Measurements from ENCODE around the gene CA9. TPM values are rescaled to one million over a fixed set of nuclear protein-coding genes. Genes with fewer than 3 reads are reported as not detected.

Gene CA9
- total and polyA plus RNA-seq, 9 of the 15 experiments (the other 6 are each of a cell fraction or from before 2014, with no cell fraction given): 0.15 to 10.6 (median 0.60) TPM; not detected in 4

DNA sequence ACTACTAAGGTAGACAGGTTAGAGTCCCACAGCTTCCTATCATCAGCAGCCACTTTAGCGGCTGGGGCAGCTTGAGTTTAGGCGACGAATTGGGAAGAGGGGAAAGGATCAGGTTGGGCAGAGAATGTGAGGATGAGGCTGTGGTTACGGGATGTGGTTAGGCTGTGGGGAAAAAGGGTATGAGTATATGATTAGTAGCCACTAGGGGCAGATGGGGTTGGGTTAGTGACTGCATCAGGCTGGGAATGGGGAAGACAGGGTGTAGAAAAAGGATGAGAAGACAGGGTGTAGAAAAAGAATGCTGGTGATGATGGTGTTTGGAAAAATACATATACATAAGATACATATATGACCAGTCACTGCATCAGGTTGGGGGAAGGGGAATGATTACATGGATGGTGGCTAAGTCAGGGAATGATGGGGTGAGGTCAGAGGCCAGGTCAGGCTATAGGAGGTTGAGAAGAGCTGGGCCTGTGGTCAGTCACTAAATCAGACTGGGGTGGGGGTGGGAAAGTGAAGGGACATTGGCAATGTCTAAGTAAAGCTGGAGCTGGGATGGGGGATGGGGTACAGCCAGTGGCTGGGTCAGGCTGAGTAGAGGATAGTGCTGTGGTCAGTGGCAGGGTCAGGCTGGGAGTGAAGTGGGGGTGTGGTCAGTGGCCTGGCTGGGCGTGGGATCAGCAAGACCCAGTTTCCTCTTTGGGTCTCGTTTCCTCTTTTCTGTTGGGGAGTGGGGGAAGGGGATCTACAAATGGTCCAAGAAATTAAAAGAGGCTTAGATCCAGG lies 56.2 kb downstream of the CA9 start (continued):
- TF ChIP-seq, protein P1, sequence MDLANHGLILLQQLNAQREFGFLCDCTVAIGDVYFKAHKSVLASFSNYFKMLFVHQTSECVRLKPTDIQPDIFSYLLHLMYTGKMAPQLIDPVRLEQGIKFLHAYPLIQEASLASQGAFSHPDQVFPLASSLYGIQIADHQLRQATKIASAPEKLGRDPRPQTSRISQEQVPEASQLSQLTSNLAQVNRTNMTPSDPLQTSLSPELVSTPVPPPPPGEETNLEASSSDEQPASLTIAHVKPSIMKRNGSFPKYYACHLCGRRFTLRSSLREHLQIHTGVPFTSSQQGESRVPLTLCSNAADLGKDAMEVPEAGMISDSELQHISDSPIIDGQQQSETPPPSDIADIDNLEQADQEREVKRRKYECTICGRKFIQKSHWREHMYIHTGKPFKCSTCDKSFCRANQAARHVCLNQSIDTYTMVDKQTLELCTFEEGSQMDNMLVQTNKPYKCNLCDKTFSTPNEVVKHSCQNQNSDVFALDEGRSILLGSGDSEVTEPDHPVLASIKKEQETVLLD (IDR thresholded peaks at IDR 0.05): peak; percentile 40; the same call in 1 of the 2 replicates
- TF ChIP-seq RBM39 (optimal IDR thresholded peaks at IDR 0.05; ENCODE audit: low read depth, low read length) (no peak), CBX2 (IDR thresholded peaks at IDR 0.05; ENCODE audit: insufficient read depth, low read length, poor library complexity, severe bottlenecking) (no peak), ZNF217 (CRISPR knock-in tag; IDR thresholded peaks at IDR 0.05) (no peak), PHB2 (IDR thresholded peaks at IDR 0.05; ENCODE audit: low read depth) (no peak), RFX1 (IDR thresholded peaks at IDR 0.05) (no peak), NR2F6 (CRISPR knock-in tag; IDR thresholded peaks at IDR 0.05) (no peak), PHB (CRISPR knock-in tag; IDR thresholded peaks at IDR 0.05) (no peak), NFE2L1 (tag; IDR thresholded peaks at IDR 0.05; ENCODE audit: borderline replicate concordance, low read depth) (no peak), ZNF589 (CRISPR knock-in tag; IDR thresholded peaks at IDR 0.05; ENCODE audit: low read depth) (no peak), CBX5 (IDR thresholded peaks at IDR 0.05; ENCODE audit: borderline replicate concordance, low read depth) (no peak), ZNF143 (CRISPR knock-in tag; IDR thresholded peaks at IDR 0.05) (no peak), NONO (IDR thresholded peaks at IDR 0.05; ENCODE audit: low read depth in 2 of 2, low read length in 1 of 2) (no peak), STAT5A (IDR thresholded peaks at IDR 0.05; ENCODE audit: borderline replicate concordance, low read length) (peak; percentile 5; the same call in 1 of the 2 replicates), NFIX (CRISPR knock-in tag; IDR thresholded peaks at IDR 0.05; ENCODE audit: low read depth) (no peak), ZNF778 (CRISPR knock-in tag; IDR thresholded peaks at IDR 0.05) (no peak), ZNF436 (CRISPR knock-in tag; IDR thresholded peaks at IDR 0.05) (no peak), ZNF76 (CRISPR knock-in tag; IDR thresholded peaks at IDR 0.05; ENCODE audit: borderline replicate concordance) (no peak), ZNF133 (CRISPR knock-in tag; IDR thresholded peaks at IDR 0.05) (no peak)
- TF ChIP-seq, protein P2, sequence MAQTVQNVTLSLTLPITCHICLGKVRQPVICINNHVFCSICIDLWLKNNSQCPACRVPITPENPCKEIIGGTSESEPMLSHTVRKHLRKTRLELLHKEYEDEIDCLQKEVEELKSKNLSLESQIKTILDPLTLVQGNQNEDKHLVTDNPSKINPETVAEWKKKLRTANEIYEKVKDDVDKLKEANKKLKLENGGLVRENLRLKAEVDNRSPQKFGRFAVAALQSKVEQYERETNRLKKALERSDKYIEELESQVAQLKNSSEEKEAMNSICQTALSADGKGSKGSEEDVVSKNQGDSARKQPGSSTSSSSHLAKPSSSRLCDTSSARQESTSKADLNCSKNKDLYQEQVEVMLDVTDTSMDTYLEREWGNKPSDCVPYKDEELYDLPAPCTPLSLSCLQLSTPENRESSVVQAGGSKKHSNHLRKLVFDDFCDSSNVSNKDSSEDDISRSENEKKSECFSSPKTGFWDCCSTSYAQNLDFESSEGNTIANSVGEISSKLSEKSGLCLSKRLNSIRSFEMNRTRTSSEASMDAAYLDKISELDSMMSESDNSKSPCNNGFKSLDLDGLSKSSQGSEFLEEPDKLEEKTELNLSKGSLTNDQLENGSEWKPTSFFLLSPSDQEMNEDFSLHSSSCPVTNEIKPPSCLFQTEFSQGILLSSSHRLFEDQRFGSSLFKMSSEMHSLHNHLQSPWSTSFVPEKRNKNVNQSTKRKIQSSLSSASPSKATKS (CRISPR knock-in tag; IDR thresholded peaks at IDR 0.05): no peak
- TF ChIP-seq, protein P3, sequence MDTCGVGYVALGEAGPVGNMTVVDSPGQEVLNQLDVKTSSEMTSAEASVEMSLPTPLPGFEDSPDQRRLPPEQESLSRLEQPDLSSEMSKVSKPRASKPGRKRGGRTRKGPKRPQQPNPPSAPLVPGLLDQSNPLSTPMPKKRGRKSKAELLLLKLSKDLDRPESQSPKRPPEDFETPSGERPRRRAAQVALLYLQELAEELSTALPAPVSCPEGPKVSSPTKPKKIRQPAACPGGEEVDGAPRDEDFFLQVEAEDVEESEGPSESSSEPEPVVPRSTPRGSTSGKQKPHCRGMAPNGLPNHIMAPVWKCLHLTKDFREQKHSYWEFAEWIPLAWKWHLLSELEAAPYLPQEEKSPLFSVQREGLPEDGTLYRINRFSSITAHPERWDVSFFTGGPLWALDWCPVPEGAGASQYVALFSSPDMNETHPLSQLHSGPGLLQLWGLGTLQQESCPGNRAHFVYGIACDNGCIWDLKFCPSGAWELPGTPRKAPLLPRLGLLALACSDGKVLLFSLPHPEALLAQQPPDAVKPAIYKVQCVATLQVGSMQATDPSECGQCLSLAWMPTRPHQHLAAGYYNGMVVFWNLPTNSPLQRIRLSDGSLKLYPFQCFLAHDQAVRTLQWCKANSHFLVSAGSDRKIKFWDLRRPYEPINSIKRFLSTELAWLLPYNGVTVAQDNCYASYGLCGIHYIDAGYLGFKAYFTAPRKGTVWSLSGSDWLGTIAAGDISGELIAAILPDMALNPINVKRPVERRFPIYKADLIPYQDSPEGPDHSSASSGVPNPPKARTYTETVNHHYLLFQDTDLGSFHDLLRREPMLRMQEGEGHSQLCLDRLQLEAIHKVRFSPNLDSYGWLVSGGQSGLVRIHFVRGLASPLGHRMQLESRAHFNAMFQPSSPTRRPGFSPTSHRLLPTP (IDR thresholded peaks at IDR 0.05; ENCODE audit: borderline replicate concordance, extremely low read depth, insufficient read length): no peak

All from K562 (cell line).